Measurements from ENCODE around the gene KRT32.

KRT32 gene

DNA sequence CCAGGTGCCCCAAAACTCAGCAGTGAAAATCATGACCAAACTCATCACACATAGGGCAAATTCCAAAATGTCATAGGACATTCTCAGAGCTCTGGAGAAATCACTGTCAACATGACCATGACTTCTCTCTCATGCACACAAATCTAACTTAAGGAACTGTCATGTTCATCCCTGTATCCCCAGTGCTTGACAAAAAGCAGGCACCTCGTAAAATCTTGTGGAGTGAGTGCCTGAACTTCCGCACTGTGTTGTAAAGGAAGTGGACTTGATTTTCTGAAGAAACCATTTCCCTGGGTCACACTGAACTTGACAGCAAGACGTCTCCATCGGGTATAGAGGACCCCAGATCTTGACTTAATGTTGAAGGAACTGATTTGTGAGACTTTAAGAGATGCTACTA is 45.6 kb downstream of the KRT32 start:
- DNase-seq: no peak

DNA sequence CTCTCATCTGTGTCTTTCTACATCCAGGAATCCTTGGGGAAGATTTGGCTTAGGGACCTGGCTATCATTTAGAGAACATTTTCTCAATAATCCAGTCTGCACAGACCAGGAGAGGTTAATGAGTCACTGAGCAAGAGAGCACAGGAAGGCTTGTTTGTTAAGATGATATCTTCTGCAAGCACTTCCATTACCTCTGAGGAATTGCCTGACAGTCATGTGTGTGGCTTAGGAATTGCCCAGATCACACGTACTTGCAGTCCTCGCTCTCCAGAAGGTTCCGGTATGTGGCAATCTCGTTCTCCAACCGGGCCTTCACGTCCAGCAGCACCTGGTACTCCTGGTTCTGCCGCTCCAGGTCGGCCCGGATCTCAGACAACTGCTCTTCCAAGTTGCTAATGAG is 46.1 kb downstream of the KRT32 start:
- no peak for DNase-seq

DNA sequence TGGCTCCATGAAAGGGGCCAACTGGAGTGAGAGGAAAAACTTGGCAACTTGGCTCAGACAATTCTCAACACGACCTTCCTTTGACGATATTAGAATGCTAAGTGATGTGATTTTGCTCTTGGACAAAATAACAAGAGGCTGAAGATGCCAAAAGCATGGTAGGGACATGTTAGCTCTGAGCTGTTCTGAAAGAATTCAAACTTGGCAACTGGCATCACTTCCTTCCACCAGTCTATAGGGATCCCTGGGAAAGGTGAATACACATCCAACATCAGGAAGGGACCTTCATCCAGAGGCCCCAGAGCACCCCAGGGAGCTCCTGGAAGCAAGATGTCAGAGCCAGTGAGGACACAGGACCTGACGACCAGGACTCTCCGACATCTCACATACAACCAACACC is 47.1 kb downstream of the KRT32 start:
- DNase-seq: no peak

- no peak for DNase-seq
These were observed 47.5 kb downstream of the KRT32 start for GRCh38 chr17:41419716-41420115.

GRCh38 chr17:41418116-41418860 is 48.9 kb downstream of the KRT32 start:
- DNase-seq: no peak

DNA sequence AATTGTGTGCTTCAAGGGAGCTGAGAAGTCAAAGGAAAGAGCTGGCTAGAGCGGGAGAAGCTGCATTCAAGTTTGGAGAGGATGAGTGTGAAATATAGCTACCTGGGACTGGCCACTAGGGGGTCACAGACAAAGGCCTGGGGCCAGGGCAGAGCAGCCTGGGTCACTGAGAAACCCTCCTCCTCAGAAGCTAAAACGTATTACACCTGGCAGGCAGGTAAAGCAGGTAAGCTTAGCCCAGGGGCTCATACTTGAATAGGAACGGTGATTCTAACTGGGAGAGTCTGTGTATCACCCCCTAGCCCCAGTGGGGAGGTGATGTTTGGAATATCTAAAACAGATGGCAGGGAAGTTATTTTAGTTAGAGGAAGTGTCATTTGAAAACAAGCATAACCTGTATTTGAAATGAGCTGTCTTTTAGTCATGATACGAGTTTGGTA is 49.6 kb downstream of the KRT32 start:
- DNase-seq: no peak

GRCh38 chr17:41417127-41417526 is 50.1 kb downstream of the KRT32 start:
- DNase-seq: no peak

- DNase-seq: no peak
These were observed 50.7 kb downstream of the KRT32 start for GRCh38 chr17:41416479-41416878.

DNA sequence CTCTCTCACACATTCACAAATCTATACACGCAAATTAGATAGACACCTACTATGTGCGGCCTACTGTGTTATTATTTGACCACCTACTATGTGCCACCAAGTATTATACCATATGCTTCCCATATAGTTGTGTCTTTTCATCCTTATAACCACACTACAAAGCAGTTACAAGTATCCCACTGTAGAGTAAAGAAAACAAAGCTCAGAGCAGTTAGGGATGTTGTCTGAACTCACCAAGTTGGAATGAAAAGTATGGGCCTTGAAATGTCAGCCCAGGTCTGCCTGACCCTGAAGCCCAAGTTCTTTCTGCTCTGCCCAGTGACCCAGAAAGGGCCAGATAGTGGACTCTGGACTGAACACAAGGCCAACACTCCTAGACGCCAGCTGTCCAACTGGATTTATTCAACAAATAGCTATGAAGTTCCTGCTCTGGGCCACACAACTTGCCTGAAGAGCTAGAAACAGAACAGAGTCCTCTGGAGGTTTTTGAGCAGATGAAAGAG is 51.3 kb downstream of the KRT32 start:
- no peak for DNase-seq

DNA sequence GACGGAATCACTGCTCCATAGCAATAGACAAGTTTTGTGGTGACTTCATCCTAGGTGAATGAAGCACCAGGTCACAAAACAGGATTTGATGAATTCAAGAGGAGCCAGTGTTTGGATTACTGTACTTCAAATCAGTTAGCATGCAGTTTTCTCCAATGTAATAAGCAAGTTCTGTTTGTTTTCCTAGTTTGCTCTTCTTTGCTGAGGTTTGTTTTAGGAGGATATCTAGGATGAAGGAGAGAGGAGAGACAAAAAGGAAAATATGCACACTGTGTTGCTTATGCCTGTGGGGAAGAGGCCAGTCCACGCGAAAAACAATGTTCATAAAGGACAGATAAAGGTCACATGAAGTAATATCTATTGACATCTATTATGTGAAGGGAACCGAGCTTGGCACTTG is 51.8 kb downstream of the KRT32 start:
- DNase-seq: no peak

DNA sequence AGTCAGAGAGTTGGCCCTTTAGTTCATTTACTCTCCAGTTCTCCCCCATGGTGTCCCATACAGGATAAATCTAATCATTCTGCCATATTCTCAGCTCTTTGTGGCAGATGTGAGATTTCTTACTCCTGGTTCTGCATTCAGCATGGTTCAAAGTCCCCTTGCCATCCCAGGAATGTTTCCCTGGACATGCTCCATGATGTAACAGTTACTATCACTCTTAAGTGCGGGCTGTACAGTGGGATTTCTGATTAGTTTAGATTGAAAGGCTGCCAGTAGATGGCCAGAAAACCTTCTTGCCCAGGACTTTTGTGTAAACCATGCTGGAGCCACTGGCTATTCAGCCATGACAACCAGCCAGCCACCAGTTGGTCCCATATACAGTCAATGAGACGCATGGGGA is 53.2 kb downstream of the KRT32 start:
- no peak for DNase-seq

DNA sequence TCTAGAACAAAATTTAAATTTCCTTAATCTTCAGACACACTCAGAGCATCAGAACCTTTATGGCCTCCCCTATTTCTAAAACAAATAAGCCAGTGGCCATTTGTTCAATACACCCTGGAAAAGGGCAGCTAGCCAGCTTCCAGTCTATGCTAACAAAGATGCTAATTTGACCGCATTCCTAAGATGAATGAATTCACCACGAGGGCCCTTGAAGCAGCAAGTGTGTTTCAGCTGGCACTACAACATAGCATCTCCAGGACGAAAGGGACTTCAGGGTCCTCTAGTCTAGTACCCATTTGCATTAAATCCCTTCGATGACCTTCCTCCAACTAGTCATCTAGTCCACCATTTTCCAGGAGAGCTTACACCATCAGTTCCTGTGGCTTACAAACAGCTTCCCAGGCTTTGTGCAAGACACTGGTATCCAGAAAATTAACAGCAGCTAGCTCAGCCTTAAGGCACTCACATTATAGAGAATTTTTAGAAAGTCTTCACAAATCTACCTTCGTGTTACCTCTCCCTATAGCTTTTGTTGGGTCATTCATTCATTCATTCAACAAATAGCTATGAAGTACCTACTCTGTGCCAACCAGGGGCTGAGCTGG is 53.7 kb downstream of the KRT32 start:
- DNase-seq: no peak

- DNase-seq: no peak
These were observed 55.9 kb downstream of the KRT32 start for GRCh38 chr17:41411072-41411840.
